Gastrocnemius medialis (tissue), 4 donors: ENCODE results near the gene CAPN2. TPM values are rescaled to one million over a fixed set of nuclear protein-coding genes. Genes with fewer than 3 reads are reported as not detected.

Source experiments
- ATAC-seq, 2 donors: fragments of 150-250 bp; one replicate each; pipeline ENCODE4 v1.9.1; 2016
- DNase-seq, 2 donors: peaks; one replicate each; pipeline ENCODE4 v3.0.0-alpha.2; 2019
- H3K27ac ChIP-seq, 4 donors: fragments of 200-600 bp; sonication (generic); 1 replicate in 1 of 4; 2 replicates in 3 of 4; pipeline ENCODE4 v1.5.1; 2016 to 2018; ENCODE audit warnings: mild to moderate bottlenecking in 2 of 4, moderate library complexity in 1 of 4
- H3K27me3 ChIP-seq, 3 donors: fragments of 200-600 bp; sonication (generic) in 2 of 3; 1 replicate in 1 of 3; 2 replicates in 2 of 3; pipeline versions ENCODE4 v1.5.1 to v1.6.0; 2016 to 2019; ENCODE audit warnings: mild to moderate bottlenecking in 1 of 3, moderate library complexity in 1 of 3
- H3K36me3 ChIP-seq, 2 donors: fragments of 200-600 bp; sonication (generic) in 1 of 2; one replicate each; pipeline ENCODE4 v1.5.1; 2017 to 2018
- H3K4me1 ChIP-seq, 2 donors: fragments of 200-600 bp; sonication (generic) in 1 of 2; one replicate each; pipeline ENCODE4 v1.5.1; 2016 to 2017; ENCODE audit warnings: mild to moderate bottlenecking in 2 of 2
- H3K4me3 ChIP-seq, 4 donors: fragments of 200-600 bp; sonication (generic) in 3 of 4; 1 replicate in 1 of 4; 2 replicates in 3 of 4; pipeline ENCODE4 v1.5.1; 2016 to 2019; ENCODE audit warnings: mild to moderate bottlenecking in 2 of 4
- H3K9me3 ChIP-seq, 3 donors: fragments of 200-600 bp; sonication (generic) in 2 of 3; 1 replicate in 1 of 3; 2 replicates in 2 of 3; pipeline ENCODE4 v1.5.1; 2016 to 2019
- POLR2A ChIP-seq, 2 donors: fragments of 450-650 bp; IDR thresholded peaks; one replicate each; pipeline ENCODE4 v1.6.1; 2017; ENCODE audit warnings: antibody characterized with exemption in 2 of 2, mild to moderate bottlenecking in 2 of 2, moderate library complexity in 2 of 2
- in situ Hi-C, 4 donors: fragments of 200-750 bp; cut with MboI; loops; one replicate each; pipeline versions ENCODE4 v1.15.0 to v1.8.0; 2017; ENCODE audit warnings: low sequenced_read_pairs in 4 of 4
- intact Hi-C: fragments of 100-400 bp; cut with DNase I; formaldehyde crosslinking; loops from one replicate; pipeline ENCODE4 v1.15.1; 2023; ENCODE audit warnings: low total_unique reads
- total RNA-seq, 4 donors: library from RNA; depleted of rRNA; stranded (reverse); fragments of >200 nt; gene quantifications; one replicate each; pipeline versions ENCODE4 v1.1.0 to v1.2.3, GENCODE V29; 2016
- TF ChIP-seq, protein P1 (sequence below), 5 experiments: fragments of 450-650 bp in 3 of 5; fragments of 200-600 bp in 2 of 5; sonication (generic) in 2 of 5; IDR thresholded peaks in 4 of 5; conservative IDR thresholded peaks in 1 of 5; 1 replicate in 4 of 5; 2 replicates in 1 of 5; pipeline ENCODE4 v1.5.1; 2016 to 2019; ENCODE audit warnings: antibody characterized with exemption in 5 of 5, mild to moderate bottlenecking in 3 of 5, moderate library complexity in 3 of 5

CAPN2 gene
- total RNA-seq, 4 donors from 2014 or later, result 42.6 to 141 (median 89.4) TPM

DNA sequence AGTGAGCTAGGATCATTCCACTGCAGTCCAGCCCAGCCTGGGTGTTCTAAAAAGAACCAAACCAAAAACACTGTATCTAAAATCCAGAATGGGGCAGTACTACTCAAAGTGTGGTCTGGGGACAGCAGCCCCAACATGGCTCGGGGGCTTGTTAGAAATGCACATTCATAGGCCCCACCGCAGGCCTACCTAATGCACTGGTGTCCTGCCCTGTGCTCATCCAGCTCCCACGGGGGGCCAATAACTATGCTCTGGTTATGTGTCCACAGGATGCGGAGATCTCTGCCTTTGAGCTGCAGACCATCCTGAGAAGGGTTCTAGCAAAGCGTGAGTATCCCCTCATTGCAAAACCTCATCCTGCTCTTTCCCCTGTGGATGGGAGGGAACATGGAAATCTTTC, 51.5 kb downstream of the CAPN2 start:
- Histone ChIP-seq H3K27ac (no peak overlapping the region), H3K27me3 (no peaks in the 10 kb centered on the region), H3K36me3 (peaks cover 4 to 75% of the 10 kb centered on the region in 2 donors), H3K4me1 (peaks cover 0 to 6% of the 10 kb centered on the region in 2 donors), H3K9me3 (no peaks in the 10 kb centered on the region), H3K4me3 (no peak overlapping the region)
- ATAC-seq, result no peak
- no peak for DNase-seq
- TF ChIP-seq, protein P1, sequence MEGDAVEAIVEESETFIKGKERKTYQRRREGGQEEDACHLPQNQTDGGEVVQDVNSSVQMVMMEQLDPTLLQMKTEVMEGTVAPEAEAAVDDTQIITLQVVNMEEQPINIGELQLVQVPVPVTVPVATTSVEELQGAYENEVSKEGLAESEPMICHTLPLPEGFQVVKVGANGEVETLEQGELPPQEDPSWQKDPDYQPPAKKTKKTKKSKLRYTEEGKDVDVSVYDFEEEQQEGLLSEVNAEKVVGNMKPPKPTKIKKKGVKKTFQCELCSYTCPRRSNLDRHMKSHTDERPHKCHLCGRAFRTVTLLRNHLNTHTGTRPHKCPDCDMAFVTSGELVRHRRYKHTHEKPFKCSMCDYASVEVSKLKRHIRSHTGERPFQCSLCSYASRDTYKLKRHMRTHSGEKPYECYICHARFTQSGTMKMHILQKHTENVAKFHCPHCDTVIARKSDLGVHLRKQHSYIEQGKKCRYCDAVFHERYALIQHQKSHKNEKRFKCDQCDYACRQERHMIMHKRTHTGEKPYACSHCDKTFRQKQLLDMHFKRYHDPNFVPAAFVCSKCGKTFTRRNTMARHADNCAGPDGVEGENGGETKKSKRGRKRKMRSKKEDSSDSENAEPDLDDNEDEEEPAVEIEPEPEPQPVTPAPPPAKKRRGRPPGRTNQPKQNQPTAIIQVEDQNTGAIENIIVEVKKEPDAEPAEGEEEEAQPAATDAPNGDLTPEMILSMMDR (IDR thresholded peaks at IDR 0.05 in 4 of 5, conservative IDR thresholded peaks at IDR 0.05 in 1 of 5), result no peak
- TF ChIP-seq POLR2A (IDR thresholded peaks at IDR 0.05), result no peak
- intact Hi-C loops (no loop called here), in situ Hi-C loops (no loop called here)

DNA sequence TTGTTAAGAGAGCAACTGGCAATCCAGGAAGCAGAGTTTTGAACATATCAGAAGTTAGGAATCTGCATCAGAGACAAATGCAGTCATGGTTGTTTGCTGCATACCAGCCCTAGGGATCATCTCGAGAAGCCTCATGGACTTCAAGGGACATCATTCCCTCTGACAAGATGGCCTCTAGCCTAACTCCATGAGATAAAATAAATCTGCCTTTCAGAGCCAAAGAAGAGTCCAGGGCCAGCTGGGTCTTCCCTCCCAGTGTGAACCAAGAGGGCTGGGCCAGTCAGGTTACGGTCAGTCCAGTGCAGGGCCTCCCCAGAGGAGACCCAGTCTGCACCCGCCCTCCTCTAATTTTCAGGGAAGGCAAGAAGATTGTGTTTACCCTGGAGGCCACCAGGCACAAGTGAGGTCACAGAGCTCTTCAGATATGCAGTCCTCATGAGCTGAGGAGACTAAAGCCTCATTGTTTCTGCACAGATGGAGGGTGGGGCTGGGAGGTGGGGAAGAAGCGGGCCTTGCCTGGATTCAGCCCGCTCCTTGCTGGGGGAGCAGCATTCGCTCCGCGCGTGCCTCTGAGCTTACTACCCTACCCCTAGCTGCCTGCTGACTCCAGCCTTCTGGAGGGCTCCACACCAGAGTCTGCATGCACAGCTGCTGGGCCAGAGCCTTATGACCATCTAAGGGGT, 52.8 kb downstream of the CAPN2 start:
- ATAC-seq, result peak; percentile 36 to 43
- Histone ChIP-seq H3K27ac (peak overlapping the region in 2 of 4 donors; percentile 7 to 41), H3K27me3 (no peaks in the 10 kb centered on the region), H3K36me3 (peaks cover 4 to 73% of the 10 kb centered on the region in 2 donors), H3K4me1 (peaks cover 0 to 6% of the 10 kb centered on the region in 2 donors), H3K9me3 (no peaks in the 10 kb centered on the region), H3K4me3 (no peak overlapping the region)
- in situ Hi-C loops, result no loop called here
- intact Hi-C loops, result no loop called here
- no peak for DNase-seq
- TF ChIP-seq POLR2A (IDR thresholded peaks at IDR 0.05), result no peak
- TF ChIP-seq, protein P1 (IDR thresholded peaks at IDR 0.05 in 4 of 5, conservative IDR thresholded peaks at IDR 0.05 in 1 of 5), result no peak

DNA sequence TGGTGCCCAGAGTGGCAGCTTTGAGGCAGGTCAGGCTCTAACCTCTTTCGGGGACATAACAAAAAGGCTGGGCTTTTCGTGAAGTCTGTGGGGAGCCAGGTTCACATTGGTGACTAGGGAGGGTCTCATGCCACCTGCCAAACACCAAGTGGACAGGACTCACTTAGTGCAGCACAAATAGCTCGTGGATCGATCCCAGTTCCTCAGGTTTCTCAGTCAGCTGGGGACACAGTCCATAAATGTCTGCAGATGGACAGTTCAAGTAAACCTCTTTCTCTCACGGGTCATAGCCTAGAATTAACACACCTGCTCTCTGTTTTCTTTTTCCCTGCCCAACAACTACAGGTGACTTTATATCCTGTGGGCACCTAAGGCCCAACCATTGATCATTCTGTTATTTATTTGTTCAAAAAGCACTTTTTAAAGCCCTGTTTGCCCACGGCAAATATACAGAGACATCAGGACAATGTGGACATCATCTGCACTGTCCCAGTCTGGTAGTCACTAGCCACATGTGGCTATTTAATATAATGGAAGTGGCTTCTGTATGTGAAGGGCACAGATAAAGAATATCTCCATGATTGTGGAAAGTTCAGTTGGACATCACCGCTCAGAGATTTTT, 53.5 kb downstream of the CAPN2 start:
- in situ Hi-C loops, result no loop called here
- H3K36me3 ChIP-seq, result peaks cover 4 to 73% of the 10 kb centered on the region in 2 donors

DNA sequence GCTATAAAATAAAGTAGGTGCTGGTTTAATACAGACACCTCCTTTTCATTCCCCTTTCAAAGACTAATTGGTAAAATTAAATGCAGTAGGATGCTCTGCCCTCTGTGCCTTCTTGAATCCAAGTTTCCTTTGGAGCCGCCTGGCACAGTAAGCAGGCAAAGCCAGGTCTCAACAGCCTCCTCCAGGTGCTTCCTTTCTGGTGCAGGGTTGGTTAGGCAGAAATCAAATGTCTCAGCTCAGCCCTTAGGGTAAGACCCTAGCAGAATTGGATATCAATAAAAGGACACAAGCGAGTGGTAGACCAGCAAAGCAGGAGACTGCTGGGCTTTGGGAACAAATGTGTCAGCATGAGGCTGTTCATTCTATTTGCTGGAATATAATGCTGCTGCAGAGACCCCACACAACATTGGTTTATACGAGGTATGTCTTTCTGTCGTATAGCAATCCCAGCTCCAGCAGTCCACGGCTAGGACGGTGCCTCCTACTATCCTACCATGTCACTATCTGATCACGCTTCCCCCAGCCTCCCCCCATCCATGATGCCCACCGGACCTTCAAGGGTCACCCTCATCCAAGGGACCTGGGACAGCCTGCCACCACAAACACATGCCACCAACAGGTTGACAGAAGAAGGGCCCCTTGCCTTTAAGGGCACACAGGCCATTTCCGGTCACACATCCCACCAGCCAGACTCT, 58.4 kb downstream of the CAPN2 start:
- Histone ChIP-seq H3K4me3 (no peak overlapping the region), H3K4me1 (peaks cover 10 to 15% of the 10 kb centered on the region in 2 donors), H3K27me3 (no peaks in the 10 kb centered on the region), H3K27ac (peak overlapping the region; percentile 38 to 62 (median 54)), H3K36me3 (peaks cover 0 to 76% of the 10 kb centered on the region in 2 donors), H3K9me3 (no peaks in the 10 kb centered on the region)
- TF ChIP-seq, protein P1 (IDR thresholded peaks at IDR 0.05 in 4 of 5, conservative IDR thresholded peaks at IDR 0.05 in 1 of 5), result no peak
- no peak for TF ChIP-seq POLR2A (IDR thresholded peaks at IDR 0.05)
- intact Hi-C loops, result no loop called here
- in situ Hi-C loops, result no loop called here
- no peak for DNase-seq
- ATAC-seq, result no peak

More for the DNA sequence above, 53.5 kb downstream of the CAPN2 start:
- peak overlapping the region in 2 of 4 donors; percentile 7 to 41 for H3K27ac ChIP-seq
- intact Hi-C loops, result no loop called here
- no peak for DNase-seq
- TF ChIP-seq POLR2A (IDR thresholded peaks at IDR 0.05), result no peak
- TF ChIP-seq, protein P1 (IDR thresholded peaks at IDR 0.05 in 4 of 5, conservative IDR thresholded peaks at IDR 0.05 in 1 of 5), result no peak
- ATAC-seq, result peak in 1 of 2 donors; percentile 40
- peaks cover 1 to 6% of the 10 kb centered on the region in 2 donors for H3K4me1 ChIP-seq
- no peaks in the 10 kb centered on the region for H3K27me3 ChIP-seq
- H3K9me3 ChIP-seq, result no peaks in the 10 kb centered on the region
- no peak overlapping the region for H3K4me3 ChIP-seq
